ENCODE results near the gene DRD4.
"Not testable (repeated sequence)": the region's sequence is repeated elsewhere in the genome, so short reads cannot be mapped to it uniquely, and the experiment has no call there.

Gene DRD4

GRCh38 chr11:643849-644738 lies 7.0 kb downstream of the DRD4 start:
- no peak for DNase-seq (ENCODE audit: low spot score)

- no peak for DNase-seq (ENCODE audit: low spot score)
Observed at GRCh38 chr11:645536-645935, 8.5 kb downstream of the DRD4 start.

- no peak for DNase-seq (ENCODE audit: low spot score)
Observed at GRCh38 chr11:646214-646613, 9.1 kb downstream of the DRD4 start.

- DNase-seq (ENCODE audit: low spot score), result not testable (repeated sequence)
Observed at GRCh38 chr11:647672-648158, 10.6 kb downstream of the DRD4 start.

- DNase-seq (ENCODE audit: low spot score), result no peak
Observed at GRCh38 chr11:650482-650881, 13.4 kb downstream of the DRD4 start.

- not testable (repeated sequence) for DNase-seq (ENCODE audit: low spot score)
Observed at GRCh38 chr11:653136-653535, 16.1 kb downstream of the DRD4 start.

- no peak for DNase-seq (ENCODE audit: low spot score)
Observed at GRCh38 chr11:653837-654236, 16.8 kb downstream of the DRD4 start.

GRCh38 chr11:654444-654843 lies 17.4 kb downstream of the DRD4 start:
- not testable (repeated sequence) for DNase-seq (ENCODE audit: low spot score)

- DNase-seq (ENCODE audit: low spot score), result no peak
Observed at GRCh38 chr11:655036-655726, 18.1 kb downstream of the DRD4 start.

GRCh38 chr11:656426-656825 lies 19.4 kb downstream of the DRD4 start:
- DNase-seq (ENCODE audit: low spot score), result no peak

- DNase-seq (ENCODE audit: low spot score), result no peak
Observed at GRCh38 chr11:656866-657265, 19.8 kb downstream of the DRD4 start.

- DNase-seq (ENCODE audit: low spot score), result no peak
Observed at GRCh38 chr11:657691-658126, 20.6 kb downstream of the DRD4 start.

GRCh38 chr11:659532-660085 lies 22.5 kb downstream of the DRD4 start:
- no peak for DNase-seq (ENCODE audit: low spot score)

GRCh38 chr11:660281-660680 lies 23.2 kb downstream of the DRD4 start:
- no peak for DNase-seq (ENCODE audit: low spot score)

GRCh38 chr11:660681-661444 lies 23.8 kb downstream of the DRD4 start:
- no peak for DNase-seq (ENCODE audit: low spot score)

- peak; percentile 58 for DNase-seq (ENCODE audit: low spot score)
Observed at GRCh38 chr11:662689-663274, 25.7 kb downstream of the DRD4 start.

- DNase-seq (ENCODE audit: low spot score), result no peak
Observed at GRCh38 chr11:665062-665703, 28.1 kb downstream of the DRD4 start.

GRCh38 chr11:665704-666281 lies 28.7 kb downstream of the DRD4 start:
- no peak for DNase-seq (ENCODE audit: low spot score)

GRCh38 chr11:673866-674265 lies 36.8 kb downstream of the DRD4 start:
- no peak for DNase-seq (ENCODE audit: low spot score)

GRCh38 chr11:674406-674805 lies 37.3 kb downstream of the DRD4 start:
- no peak for DNase-seq (ENCODE audit: low spot score)

GRCh38 chr11:678297-678696 lies 41.2 kb downstream of the DRD4 start:
- DNase-seq (ENCODE audit: low spot score), result no peak

Data from NAMALWA (cell line).